ENCODE data around the gene BRSK2. TPM values are rescaled to one million over a fixed set of nuclear protein-coding genes. Genes with fewer than 3 reads are reported as not detected.

BRSK2 gene
- polyA plus RNA-seq, 1 experiment, result 0.28 TPM

GRCh38 chr11:1484695-1485503 lies 95.2 kb downstream of the BRSK2 start:
- peaks cover 10% of the 10 kb centered on the region for H3K36me3 ChIP-seq (ENCODE audit: control insufficient read depth, insufficient read depth, low read length)
- DNase-seq (ENCODE audit: low read depth), result no peak

GRCh38 chr11:1485504-1485885 lies 95.8 kb downstream of the BRSK2 start:
- DNase-seq (ENCODE audit: low read depth), result no peak
- TF ChIP-seq CTCF (IDR thresholded peaks at IDR 0.05; ENCODE audit: insufficient read depth, low read depth, low read length), result no peak
- ChIA-PET POLR2A (no interaction called here), CTCF (interaction anchor here (1.0 kb wide), 1 partner anchor 8 kb away, joined by 3 read pairs; no protein-coding TSS in a partner anchor)
- Histone ChIP-seq H3K36me3 (ENCODE audit: control insufficient read depth, insufficient read depth, low read length) (peaks cover 4% of the 10 kb centered on the region), H3K4me3 (ENCODE audit: low read depth, low read length) (no peak overlapping the region), H3K27me3 (ENCODE audit: control insufficient read depth, insufficient read depth, low read length) (no peaks in the 10 kb centered on the region)

More at GRCh38 chr11:1484695-1485503, 95.2 kb downstream of the BRSK2 start:
- CTCF ChIA-PET, result interaction anchor here (1.0 kb wide), 1 partner anchor 9 kb away, joined by 3 read pairs; no protein-coding TSS in a partner anchor
- TF ChIP-seq CTCF (IDR thresholded peaks at IDR 0.05; ENCODE audit: insufficient read depth, low read depth, low read length), result no peak
- Histone ChIP-seq H3K4me3 (ENCODE audit: low read depth, low read length) (no peak overlapping the region), H3K27me3 (ENCODE audit: control insufficient read depth, insufficient read depth, low read length) (no peaks in the 10 kb centered on the region)
- POLR2A ChIA-PET, result no interaction called here

- CTCF ChIA-PET, result no interaction called here
- TF ChIP-seq CTCF (IDR thresholded peaks at IDR 0.05; ENCODE audit: insufficient read depth, low read depth, low read length), result no peak
- peaks cover 4% of the 10 kb centered on the region; the same call in 1 of the 2 replicates for H3K36me3 ChIP-seq (ENCODE audit: control insufficient read depth, insufficient read depth, low read length)
- H3K27me3 ChIP-seq (ENCODE audit: control insufficient read depth, insufficient read depth, low read length), result no peaks in the 10 kb centered on the region
- DNase-seq (ENCODE audit: low read depth), result no peak
- no peak within 1 kb of the TSS for H3K4me3 ChIP-seq (ENCODE audit: low read depth, low read length)
- POLR2A ChIA-PET, result no interaction called here
Observed at GRCh38 chr11:1486054-1486825, 96.5 kb downstream of the BRSK2 start, which contains the start of gene MOB2. MOB2 (minus strand) TSS chr11:1486779; CDS start chr11:1486556, 223 bp downstream.

- CTCF ChIA-PET, result interaction anchor here (0.7 kb wide), 1 partner anchor 29 kb away, joined by 4 read pairs; no protein-coding TSS in a partner anchor
Observed at GRCh38 chr11:1487091-1487850, 97.5 kb downstream of the BRSK2 start.

More at GRCh38 chr11:1487091-1487850, 97.5 kb downstream of the BRSK2 start:
- POLR2A ChIA-PET, result no interaction called here
- peaks cover under 1% of the 10 kb centered on the region; the same call in 1 of the 2 replicates for H3K36me3 ChIP-seq (ENCODE audit: control insufficient read depth, insufficient read depth, low read length)
- no peak overlapping the region for H3K4me3 ChIP-seq (ENCODE audit: low read depth, low read length)
- H3K27me3 ChIP-seq (ENCODE audit: control insufficient read depth, insufficient read depth, low read length), result no peaks in the 10 kb centered on the region
- TF ChIP-seq CTCF (IDR thresholded peaks at IDR 0.05; ENCODE audit: insufficient read depth, low read depth, low read length), result no peak
- no peak for DNase-seq (ENCODE audit: low read depth)
